RWPE2 (cell line): ENCODE data around the gene NTN1.

ENCODE experiments used
- ATAC-seq: fragments of 200-7000 bp; cut with Tn5 transposase; 3 replicates; pipeline ENCODE4 v1.9.1; 2021; ENCODE audit warnings: low read depth
- DNase-seq: peaks from one replicate; pipeline ENCODE4 v3.0.0-alpha.2; 2020; ENCODE audit warnings: low spot score
- H3K27ac ChIP-seq: fragments of 450-650 bp; 2 replicates; pipeline ENCODE4 v1.5.1; 2017; ENCODE audit warnings: mild to moderate bottlenecking; ENCODE audit not compliant: poor library complexity, severe bottlenecking
- H3K27me3 ChIP-seq: fragments of 250-450 bp; sonication (Bioruptor Pico); 2 replicates; pipeline ENCODE4 v1.5.1; 2021; ENCODE audit warnings: mild to moderate bottlenecking, moderate library complexity; ENCODE audit not compliant: insufficient read depth, poor library complexity, severe bottlenecking
- H3K36me3 ChIP-seq: fragments of 250-450 bp; sonication (Bioruptor Pico); 2 replicates; pipeline ENCODE4 v1.5.1; 2020; ENCODE audit warnings: low read depth, mild to moderate bottlenecking, moderate library complexity
- H3K4me1 ChIP-seq: fragments of 250-450 bp; sonication (Bioruptor Pico); 2 replicates; pipeline ENCODE4 v1.5.1; 2021; ENCODE audit warnings: mild to moderate bottlenecking, moderate library complexity; ENCODE audit not compliant: insufficient read depth, poor library complexity, severe bottlenecking
- H3K4me3 ChIP-seq: fragments of 250-450 bp; sonication (Bioruptor Pico); 2 replicates; pipeline ENCODE4 v1.5.1; 2021; ENCODE audit warnings: mild to moderate bottlenecking, moderate library complexity; ENCODE audit not compliant: severe bottlenecking
- H3K9me3 ChIP-seq: fragments of 250-450 bp; sonication (Bioruptor Pico); 2 replicates; pipeline ENCODE4 v1.5.1; 2021; ENCODE audit warnings: mild to moderate bottlenecking, moderate library complexity; ENCODE audit not compliant: severe bottlenecking
- TF ChIP-seq, protein P1 (sequence below): fragments of 450-650 bp; IDR thresholded peaks from one replicate; pipeline ENCODE4 v1.5.1; 2017; ENCODE audit warnings: mild to moderate bottlenecking, moderate library complexity; ENCODE audit not compliant: poor library complexity, severe bottlenecking

NTN1 gene

GRCh38 chr17:9249245-9249953, 228.1 kb downstream of the NTN1 start:
- TF ChIP-seq, protein P1, sequence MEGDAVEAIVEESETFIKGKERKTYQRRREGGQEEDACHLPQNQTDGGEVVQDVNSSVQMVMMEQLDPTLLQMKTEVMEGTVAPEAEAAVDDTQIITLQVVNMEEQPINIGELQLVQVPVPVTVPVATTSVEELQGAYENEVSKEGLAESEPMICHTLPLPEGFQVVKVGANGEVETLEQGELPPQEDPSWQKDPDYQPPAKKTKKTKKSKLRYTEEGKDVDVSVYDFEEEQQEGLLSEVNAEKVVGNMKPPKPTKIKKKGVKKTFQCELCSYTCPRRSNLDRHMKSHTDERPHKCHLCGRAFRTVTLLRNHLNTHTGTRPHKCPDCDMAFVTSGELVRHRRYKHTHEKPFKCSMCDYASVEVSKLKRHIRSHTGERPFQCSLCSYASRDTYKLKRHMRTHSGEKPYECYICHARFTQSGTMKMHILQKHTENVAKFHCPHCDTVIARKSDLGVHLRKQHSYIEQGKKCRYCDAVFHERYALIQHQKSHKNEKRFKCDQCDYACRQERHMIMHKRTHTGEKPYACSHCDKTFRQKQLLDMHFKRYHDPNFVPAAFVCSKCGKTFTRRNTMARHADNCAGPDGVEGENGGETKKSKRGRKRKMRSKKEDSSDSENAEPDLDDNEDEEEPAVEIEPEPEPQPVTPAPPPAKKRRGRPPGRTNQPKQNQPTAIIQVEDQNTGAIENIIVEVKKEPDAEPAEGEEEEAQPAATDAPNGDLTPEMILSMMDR, result no peak
- Histone ChIP-seq H3K9me3 (no peaks in the 10 kb centered on the region), H3K4me3 (no peak overlapping the region), H3K4me1 (no peaks in the 10 kb centered on the region), H3K27me3 (no peaks in the 10 kb centered on the region), H3K27ac (no peak overlapping the region), H3K36me3 (no peaks in the 10 kb centered on the region)
- DNase-seq (no peak), ATAC-seq (no peak)

DNA sequence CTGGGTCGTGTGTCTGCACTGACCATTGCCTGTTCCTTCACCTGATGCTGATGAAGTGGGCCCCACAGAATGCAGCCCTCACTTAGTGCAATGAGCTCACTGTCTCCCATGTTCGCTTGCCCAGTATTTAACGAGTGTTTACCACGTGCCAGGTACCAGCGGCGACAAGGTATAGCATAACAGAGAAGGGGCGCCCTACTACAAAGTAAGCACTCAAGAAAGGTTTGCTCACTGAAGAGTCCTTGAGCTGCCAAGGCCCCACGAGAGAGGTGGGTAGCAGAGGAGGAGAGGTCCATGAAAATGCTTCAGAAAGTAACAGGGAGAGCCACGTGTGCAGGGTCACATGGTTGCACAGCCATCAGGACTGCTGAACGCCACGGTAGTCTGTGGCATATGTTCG, 230.0 kb downstream of the NTN1 start:
- DNase-seq, result no peak
- no peak for ATAC-seq
- TF ChIP-seq, protein P1, result no peak
- no peaks in the 10 kb centered on the region for H3K27me3 ChIP-seq
- no peak overlapping the region for H3K27ac ChIP-seq
- no peaks in the 10 kb centered on the region for H3K9me3 ChIP-seq
- H3K36me3 ChIP-seq, result no peaks in the 10 kb centered on the region
- H3K4me3 ChIP-seq, result no peak overlapping the region
- H3K4me1 ChIP-seq, result no peaks in the 10 kb centered on the region

DNA sequence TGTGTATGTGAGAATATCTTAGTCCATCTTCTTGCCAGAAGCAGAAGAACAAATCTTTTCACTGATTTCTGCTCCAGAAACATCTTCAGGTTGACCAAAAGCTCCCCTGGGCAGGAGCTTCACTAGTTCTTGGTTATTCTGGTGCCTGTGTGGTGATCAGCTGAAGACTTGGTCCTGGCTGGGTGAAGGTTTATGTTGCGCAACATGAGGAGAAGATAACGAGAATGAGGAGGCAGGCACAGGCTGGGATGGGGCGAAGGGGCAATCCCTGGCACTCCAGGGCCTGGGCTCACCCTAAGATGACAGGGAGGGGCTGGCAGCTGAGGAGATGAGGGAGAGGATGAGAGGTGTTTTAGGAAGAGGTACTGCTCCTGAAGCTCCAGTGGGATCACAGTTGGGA, 232.0 kb downstream of the NTN1 start:
- Histone ChIP-seq H3K4me1 (no peaks in the 10 kb centered on the region), H3K36me3 (no peaks in the 10 kb centered on the region), H3K27ac (no peak overlapping the region), H3K27me3 (no peaks in the 10 kb centered on the region), H3K9me3 (no peaks in the 10 kb centered on the region), H3K4me3 (no peak overlapping the region)
- ATAC-seq (no peak), DNase-seq (no peak)
- TF ChIP-seq, protein P1, result no peak

- TF ChIP-seq, protein P1, result no peak
- H3K4me1 ChIP-seq, result no peaks in the 10 kb centered on the region
- H3K27ac ChIP-seq, result no peak overlapping the region
- DNase-seq (no peak), ATAC-seq (no peak)
- H3K4me3 ChIP-seq, result no peak overlapping the region
- no peaks in the 10 kb centered on the region for H3K36me3 ChIP-seq
- H3K9me3 ChIP-seq, result no peaks in the 10 kb centered on the region
- no peaks in the 10 kb centered on the region for H3K27me3 ChIP-seq
Observed at GRCh38 chr17:9254841-9255240, 233.5 kb downstream of the NTN1 start.

GRCh38 chr17:9255833-9256232, 234.5 kb downstream of the NTN1 start:
- no peak for ATAC-seq
- H3K27ac ChIP-seq, result no peak overlapping the region
- no peak for DNase-seq

More at GRCh38 chr17:9255833-9256232, 234.5 kb downstream of the NTN1 start:
- Histone ChIP-seq H3K9me3 (no peaks in the 10 kb centered on the region), H3K4me3 (no peak overlapping the region), H3K4me1 (no peaks in the 10 kb centered on the region), H3K27me3 (no peaks in the 10 kb centered on the region), H3K36me3 (no peaks in the 10 kb centered on the region)
- TF ChIP-seq, protein P1, result no peak
